ENCODE measurements around the gene PFDN1.

DNA sequence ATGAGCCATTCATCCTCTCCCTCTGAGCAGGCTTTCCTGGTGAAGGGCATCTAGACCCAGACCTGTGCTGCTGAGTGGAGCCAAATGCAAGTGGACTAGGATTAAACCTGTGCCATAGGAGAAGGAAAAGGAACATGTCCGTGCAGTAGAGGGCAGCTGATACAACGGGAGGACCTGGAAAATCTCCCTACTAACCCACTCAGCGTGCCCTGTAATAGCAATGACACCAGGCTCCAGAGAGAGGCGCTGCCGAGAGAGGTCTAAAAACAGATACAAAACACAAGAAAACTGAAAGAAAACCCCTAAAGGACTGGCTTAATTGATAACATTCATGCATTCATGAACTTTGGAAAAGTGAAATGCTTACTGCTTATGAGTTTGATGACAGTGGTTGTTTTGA lies 60.8 kb downstream of the PFDN1 start:
- TF ChIP-seq, protein P1, sequence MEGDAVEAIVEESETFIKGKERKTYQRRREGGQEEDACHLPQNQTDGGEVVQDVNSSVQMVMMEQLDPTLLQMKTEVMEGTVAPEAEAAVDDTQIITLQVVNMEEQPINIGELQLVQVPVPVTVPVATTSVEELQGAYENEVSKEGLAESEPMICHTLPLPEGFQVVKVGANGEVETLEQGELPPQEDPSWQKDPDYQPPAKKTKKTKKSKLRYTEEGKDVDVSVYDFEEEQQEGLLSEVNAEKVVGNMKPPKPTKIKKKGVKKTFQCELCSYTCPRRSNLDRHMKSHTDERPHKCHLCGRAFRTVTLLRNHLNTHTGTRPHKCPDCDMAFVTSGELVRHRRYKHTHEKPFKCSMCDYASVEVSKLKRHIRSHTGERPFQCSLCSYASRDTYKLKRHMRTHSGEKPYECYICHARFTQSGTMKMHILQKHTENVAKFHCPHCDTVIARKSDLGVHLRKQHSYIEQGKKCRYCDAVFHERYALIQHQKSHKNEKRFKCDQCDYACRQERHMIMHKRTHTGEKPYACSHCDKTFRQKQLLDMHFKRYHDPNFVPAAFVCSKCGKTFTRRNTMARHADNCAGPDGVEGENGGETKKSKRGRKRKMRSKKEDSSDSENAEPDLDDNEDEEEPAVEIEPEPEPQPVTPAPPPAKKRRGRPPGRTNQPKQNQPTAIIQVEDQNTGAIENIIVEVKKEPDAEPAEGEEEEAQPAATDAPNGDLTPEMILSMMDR (conservative IDR thresholded peaks at IDR 0.05; ENCODE audit: low read depth, low read length) = no peak; the same call in 1 of the 2 replicates
- no peak for TF ChIP-seq EZH2 (IDR thresholded peaks at IDR 0.05; ENCODE audit: borderline replicate concordance, low read depth, low read length, poor library complexity, severe bottlenecking)

Data from A673 (cell line).